Heart left ventricle (tissue), 16 donors: ENCODE results near the gene CCDC27. TPM values are rescaled to one million over a fixed set of nuclear protein-coding genes. Genes with fewer than 3 reads are reported as not detected.

Experiments used
- ATAC-seq, 4 donors: fragments of 200-7000 bp; cut with Tn5 transposase; one replicate each; pipeline ENCODE4 v1.9.1; 2020 to 2022; ENCODE audit warnings: moderate library complexity in 4 of 4, mild to moderate bottlenecking in 3 of 4, moderate number of reproducible peaks in 1 of 4
- DNase-seq, 5 donors: peaks; one replicate each; pipeline ENCODE4 v3.0.0-alpha.2; 2020
- H3K27ac ChIP-seq, 12 donors: fragments of 200-600 bp; sonication (generic) in 4 of 12; one replicate each; pipeline versions ENCODE4 v1.5.0 to v1.8.0; 2016 to 2022; ENCODE audit warnings: mild to moderate bottlenecking in 2 of 12
- H3K27me3 ChIP-seq, 9 donors: fragments of 200-600 bp; sonication (generic) in 2 of 9; one replicate each; pipeline versions ENCODE4 v1.5.1 to v1.8.0; 2016 to 2022; ENCODE audit warnings: mild to moderate bottlenecking in 3 of 9
- H3K36me3 ChIP-seq, 9 donors: fragments of 200-600 bp; sonication (generic) in 2 of 9; one replicate each; pipeline versions ENCODE4 v1.5.0 to v1.8.0; 2018 to 2022; ENCODE audit warnings: mild to moderate bottlenecking in 2 of 9
- H3K4me1 ChIP-seq, 12 donors: fragments of 200-600 bp; sonication (generic) in 4 of 12; one replicate each; pipeline versions ENCODE4 v1.5.0 to v1.8.0; 2016 to 2022; ENCODE audit warnings: mild to moderate bottlenecking in 3 of 12
- H3K4me3 ChIP-seq, 12 donors: fragments of 200-600 bp; sonication (generic) in 4 of 12; one replicate each; pipeline versions ENCODE4 v1.5.0 to v1.8.0; 2017 to 2022; ENCODE audit warnings: mild to moderate bottlenecking in 9 of 12, moderate library complexity in 4 of 12
- H3K9me3 ChIP-seq, 12 donors: fragments of 200-600 bp; sonication (generic) in 4 of 12; one replicate each; pipeline versions ENCODE4 v1.5.0 to v1.8.0; 2016 to 2022; ENCODE audit warnings: mild to moderate bottlenecking in 1 of 12
- CTCF ChIP-seq, 12 donors: fragments of 200-600 bp; sonication (generic) in 4 of 12; IDR thresholded peaks; one replicate each; pipeline versions ENCODE4 v1.5.0 to v1.8.0; 2018 to 2022; ENCODE audit warnings: antibody characterized with exemption in 12 of 12, mild to moderate bottlenecking in 5 of 12
- POLR2A ChIP-seq, 2 donors: fragments of 450-650 bp; IDR thresholded peaks; one replicate each; pipeline ENCODE4 v1.6.1; 2017; ENCODE audit warnings: antibody characterized with exemption in 2 of 2, mild to moderate bottlenecking in 2 of 2, moderate library complexity in 2 of 2
- WGBS, 4 donors: extraction: QIAGEN DNeasy Blood & Tissue Kit in 2 of 4; methylation state at CpG; one replicate each; pipeline versions ENCODE4 v1.1.5 to v1.1.7; 2013 to 2018; 5-methylcytosine and 5-hydroxymethylcytosine counted together
- intact Hi-C, 10 donors: fragments of 100-400 bp; cut with DNase I; formaldehyde crosslinking; loops; one replicate each; pipeline versions ENCODE4 v1.11.1 to v1.14.2; 2022
- polyA plus RNA-seq, 2 donors: library from polyadenylated mRNA; stranded (reverse); fragments of 200-250 nt; gene quantifications; one replicate each; pipeline ENCODE4 v1.2.3, GENCODE V29; 2013
- total RNA-seq, 9 donors: library from RNA; depleted of rRNA in 2 of 9; stranded (reverse); fragments of >200 nt in 2 of 9; fragmentation: NEBNext Ultra II Directional in 3 of 9; extraction: Animal tissue kit (Norgen Biotek cat#: 25700) in 3 of 9; gene quantifications; one replicate each; pipeline versions ENCODE4 v1.1.0 to v1.2.4, GENCODE V29; 2016 to 2023
- donor health status: ischemic (EF 13 %, LVEDD 7.1; RV severe dilation, severe dysfunction).
- donor health status: healthy with polysubstance abuse.
- donor health status: DM: no; HTN: yes; CAD: no.
- donor health status: DM: no; HTN: no; CAD: no.
- donor health status: ischemic (EF 25% LVEDD 6.9; RV normal size, moderate dysfunction).
- donor health status: ischemic (EF 25% LVEDD 5.7; RV mildly dilated, moderate dysfunction).
- donor health status: healthy.
- donor health status: DM: yes; HTN: yes; CAD: no.
- donor health status: ischemic (EF 35%, LVEDD 5.7; RV mildly dilated, moderate dysfunction).
- donor health status: nonischemic (EF 11% LVEDD 7.7; RV severe dilation, severe dysfunction).
- donor health status: DM: yes; HTN: yes; CAD: no.
- donor health status: PGD.
- donor health status: ischemic (EF 29% LVEDD 5.4; RV normal size, mild dysfunction).
- donor health status: nonischemic (EF 23%, LVEDD 6.1; RV moderate dilation, normal function).

CCDC27 gene
- total and polyA plus RNA-seq, 11 donors: not detected

- intact Hi-C loops: no loop called here
- no peak for DNase-seq
These were observed 24.9 kb downstream of the CCDC27 start for GRCh38 chr1:3777078-3777547.

GRCh38 chr1:3777647-3778589 is 25.7 kb downstream of the CCDC27 start:
- H3K27ac ChIP-seq: no peak overlapping the region
- H3K36me3 ChIP-seq: peaks cover 0 to 48% (median 41%) of the 10 kb centered on the region in 9 donors
- TF ChIP-seq POLR2A (IDR thresholded peaks at IDR 0.05) (no peak), CTCF (IDR thresholded peaks at IDR 0.05) (no peak)
- ATAC-seq: no peak
- peak in 1 of 5 donors; percentile 24 for DNase-seq
- no peaks in the 10 kb centered on the region for H3K9me3 ChIP-seq
- no peaks in the 10 kb centered on the region for H3K27me3 ChIP-seq
- intact Hi-C loops: no loop called here
- 87 to 93% (median 89%) methylated on average over 9 to 20 of the region's 20 CpGs for WGBS, 4 donors
- H3K4me1 ChIP-seq: peaks cover 0 to 40% (median 20%) of the 10 kb centered on the region in 12 donors
- no peak overlapping the region for H3K4me3 ChIP-seq

More at GRCh38 chr1:3777078-3777547, 24.9 kb downstream of the CCDC27 start:
- Histone ChIP-seq H3K36me3 (peaks cover 0 to 40% (median 33%) of the 10 kb centered on the region in 9 donors), H3K27me3 (no peaks in the 10 kb centered on the region), H3K9me3 (no peaks in the 10 kb centered on the region), H3K27ac (no peak overlapping the region), H3K4me3 (no peak overlapping the region), H3K4me1 (peaks cover 0 to 46% (median 22%) of the 10 kb centered on the region in 12 donors)
- no peak for ATAC-seq
- 86 to 89% (median 87%) methylated on average over 10 of the region's 10 CpGs for WGBS, 4 donors
- TF ChIP-seq POLR2A (IDR thresholded peaks at IDR 0.05): no peak
- no peak for TF ChIP-seq CTCF (IDR thresholded peaks at IDR 0.05)

GRCh38 chr1:3778590-3779264 is 26.5 kb downstream of the CCDC27 start:
- intact Hi-C loops: no loop called here
- Histone ChIP-seq H3K4me1 (peaks cover 0 to 32% (median 17%) of the 10 kb centered on the region in 12 donors), H3K4me3 (no peak overlapping the region), H3K27ac (no peak overlapping the region), H3K36me3 (peaks cover 0 to 56% (median 50%) of the 10 kb centered on the region in 9 donors), H3K9me3 (no peaks in the 10 kb centered on the region), H3K27me3 (no peaks in the 10 kb centered on the region)
- DNase-seq: peak in 1 of 5 donors; percentile 53
- WGBS, 4 donors: 67 to 76% (median 69%) methylated on average over 14 of the region's 14 CpGs
- peak in 1 of 4 donors; percentile 40 for ATAC-seq
- TF ChIP-seq POLR2A (IDR thresholded peaks at IDR 0.05) (no peak), CTCF (IDR thresholded peaks at IDR 0.05) (no peak)
